Fibroblast of pulmonary artery (primary cell): ENCODE results near the gene ZNF287.

Source experiments
- DNase-seq: peaks from one replicate; pipeline ENCODE4 v3.0.0-alpha.2; 2010; ENCODE audit warnings: low read depth
- H3K4me3 ChIP-seq: replicated peaks from 2 replicates; pipeline ENCODE4 v1.5.1; 2011; ENCODE audit warnings: low read depth, mild to moderate bottlenecking, control low read depth, low read length, moderate library complexity
- CTCF ChIP-seq: IDR thresholded peaks from 2 replicates; pipeline ENCODE4 v1.5.1; 2011; ENCODE audit warnings: mild to moderate bottlenecking, control low read depth, low read length, inconsistent platforms; ENCODE audit errors: missing control alignments

The ZNF287 gene

DNA sequence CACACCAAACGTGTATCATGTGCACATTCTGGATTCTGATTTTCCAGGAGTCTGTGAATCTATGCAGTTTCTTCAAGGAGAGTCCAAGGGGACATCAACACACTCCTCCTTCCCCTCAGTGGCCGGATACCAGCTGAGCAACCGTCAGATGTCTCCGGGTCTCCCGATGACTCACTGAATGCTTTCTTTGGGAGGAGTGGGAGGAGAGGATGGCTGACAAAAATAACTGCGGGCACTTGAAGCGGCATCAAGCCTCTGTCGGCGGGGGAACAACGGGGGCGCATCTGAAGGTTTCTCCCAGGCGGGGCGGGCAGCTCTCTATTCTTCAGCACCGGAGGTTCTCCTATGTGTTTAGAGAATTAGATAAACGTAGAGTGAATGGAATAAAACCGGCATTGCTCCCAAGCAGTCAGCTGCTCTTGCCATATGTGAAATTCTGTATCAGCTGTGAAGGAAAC is 52.4 kb downstream of the ZNF287 start:
- peak; percentile 77 for DNase-seq
- no peak for TF ChIP-seq CTCF
- H3K4me3 ChIP-seq, result peak overlapping the region; percentile 34

DNA sequence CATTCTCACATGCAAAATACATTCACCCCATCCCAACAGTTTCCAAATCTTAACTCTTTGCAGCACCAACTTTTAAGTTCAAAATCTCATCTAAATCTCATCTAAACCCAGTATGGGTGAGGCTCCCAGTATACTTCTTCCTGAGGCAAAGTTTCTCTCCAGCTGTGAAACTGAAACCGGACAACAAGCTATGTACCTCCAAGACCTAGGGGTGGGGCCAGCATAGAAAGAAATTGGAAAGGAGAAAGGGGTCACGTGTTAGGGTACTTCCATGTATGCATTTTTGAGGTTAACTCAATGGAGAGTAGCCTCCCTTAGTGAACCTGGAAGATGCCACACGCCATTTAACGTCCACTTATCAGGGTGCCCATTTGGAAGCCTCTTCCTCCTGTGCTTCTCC is 53.1 kb downstream of the ZNF287 start:
- no peak for DNase-seq
- TF ChIP-seq CTCF, result no peak
- H3K4me3 ChIP-seq, result no peak overlapping the region

GRCh38 chr17:16513873-16514272 is 55.1 kb downstream of the ZNF287 start:
- no peak for TF ChIP-seq CTCF
- DNase-seq, result no peak
- H3K4me3 ChIP-seq, result no peak overlapping the region

- no peak overlapping the region for H3K4me3 ChIP-seq
- DNase-seq, result no peak
- TF ChIP-seq CTCF, result no peak
Measured at GRCh38 chr17:16512011-16512410, 57.0 kb downstream of the ZNF287 start.

- no peak for TF ChIP-seq CTCF
- H3K4me3 ChIP-seq, result no peak overlapping the region
- no peak for DNase-seq
Measured at GRCh38 chr17:16511593-16511992, 57.4 kb downstream of the ZNF287 start.

DNA sequence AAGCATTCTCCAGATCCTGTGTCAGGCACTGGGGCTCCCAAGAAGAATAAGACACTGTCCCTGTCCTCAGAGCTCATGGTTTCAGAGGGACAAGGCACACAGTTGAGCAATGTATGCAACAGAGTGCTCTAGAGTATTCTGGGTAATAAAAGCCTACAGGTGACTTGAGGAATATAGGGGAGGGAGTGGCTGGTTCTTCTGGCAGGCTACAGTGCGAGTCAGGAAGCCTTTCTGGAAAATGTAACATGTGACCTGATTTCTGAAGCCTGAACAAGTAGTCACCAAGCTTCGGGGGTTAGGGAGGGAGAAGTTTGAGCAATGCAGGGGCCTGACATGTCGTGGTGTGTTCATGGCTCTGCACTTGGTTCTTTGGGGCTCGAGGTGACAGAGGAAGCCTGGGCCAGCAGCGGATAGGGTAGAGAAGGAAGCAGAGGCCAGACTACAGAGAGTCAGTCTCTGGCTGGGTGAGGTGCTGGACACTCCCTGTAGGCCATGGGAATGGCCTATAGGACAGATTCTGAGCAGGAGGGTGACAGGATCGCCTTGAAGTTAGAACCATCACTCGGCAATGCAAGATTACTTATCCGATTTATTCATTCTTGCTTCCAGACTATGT is 61.0 kb downstream of the ZNF287 start:
- no peak for TF ChIP-seq CTCF
- DNase-seq, result no peak
- no peak overlapping the region for H3K4me3 ChIP-seq

DNA sequence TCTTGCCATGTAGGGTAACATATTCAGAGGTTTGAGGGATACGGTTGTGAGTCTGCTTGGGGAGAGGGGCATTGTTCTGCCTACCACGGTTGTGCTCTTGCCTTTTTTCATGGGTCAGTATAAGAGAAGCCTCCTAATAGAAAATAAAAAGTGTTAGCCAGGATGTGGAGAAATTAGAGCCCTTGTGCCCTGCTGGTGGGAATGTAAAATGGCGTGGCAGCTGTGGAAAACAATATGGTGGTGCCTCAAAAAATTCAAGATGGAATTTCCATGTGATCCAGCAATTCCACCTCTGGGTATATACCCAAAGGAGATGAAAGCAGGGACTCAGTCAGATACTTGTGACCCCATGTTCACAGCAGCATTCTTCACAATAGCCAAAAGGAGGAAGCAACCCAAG is 62.8 kb downstream of the ZNF287 start:
- no peak for DNase-seq
- peak; percentile 10 for TF ChIP-seq CTCF
- H3K4me3 ChIP-seq, result no peak overlapping the region
